ENCODE results near the gene MYLK2.

Gene MYLK2

DNA sequence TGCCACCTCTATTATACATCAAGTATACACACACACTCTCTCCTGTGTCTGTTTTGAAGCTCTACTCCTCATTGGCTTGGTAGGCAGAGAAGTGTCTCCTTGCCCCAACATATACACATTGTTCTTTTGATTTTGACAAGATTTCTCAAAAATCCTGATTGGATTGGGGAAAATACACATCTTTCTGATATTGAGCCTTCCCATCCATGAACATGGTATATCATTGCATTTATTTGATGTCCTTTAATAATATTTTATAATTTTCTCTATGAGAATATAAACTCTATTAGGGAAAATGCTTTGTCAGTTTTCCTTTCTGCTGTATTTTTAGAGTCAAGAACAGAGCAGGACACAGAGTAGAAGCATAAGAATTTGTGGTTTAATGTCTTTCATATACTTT is 58.5 kb downstream of the MYLK2 start:
- TF ChIP-seq, protein P1, sequence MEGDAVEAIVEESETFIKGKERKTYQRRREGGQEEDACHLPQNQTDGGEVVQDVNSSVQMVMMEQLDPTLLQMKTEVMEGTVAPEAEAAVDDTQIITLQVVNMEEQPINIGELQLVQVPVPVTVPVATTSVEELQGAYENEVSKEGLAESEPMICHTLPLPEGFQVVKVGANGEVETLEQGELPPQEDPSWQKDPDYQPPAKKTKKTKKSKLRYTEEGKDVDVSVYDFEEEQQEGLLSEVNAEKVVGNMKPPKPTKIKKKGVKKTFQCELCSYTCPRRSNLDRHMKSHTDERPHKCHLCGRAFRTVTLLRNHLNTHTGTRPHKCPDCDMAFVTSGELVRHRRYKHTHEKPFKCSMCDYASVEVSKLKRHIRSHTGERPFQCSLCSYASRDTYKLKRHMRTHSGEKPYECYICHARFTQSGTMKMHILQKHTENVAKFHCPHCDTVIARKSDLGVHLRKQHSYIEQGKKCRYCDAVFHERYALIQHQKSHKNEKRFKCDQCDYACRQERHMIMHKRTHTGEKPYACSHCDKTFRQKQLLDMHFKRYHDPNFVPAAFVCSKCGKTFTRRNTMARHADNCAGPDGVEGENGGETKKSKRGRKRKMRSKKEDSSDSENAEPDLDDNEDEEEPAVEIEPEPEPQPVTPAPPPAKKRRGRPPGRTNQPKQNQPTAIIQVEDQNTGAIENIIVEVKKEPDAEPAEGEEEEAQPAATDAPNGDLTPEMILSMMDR (IDR thresholded peaks at IDR 0.05; ENCODE audit: borderline replicate concordance, insufficient read depth, low read depth, low read length): no peak
- H3K4me3 ChIP-seq (ENCODE audit: low read depth, low read length): no peak overlapping the region

DNA sequence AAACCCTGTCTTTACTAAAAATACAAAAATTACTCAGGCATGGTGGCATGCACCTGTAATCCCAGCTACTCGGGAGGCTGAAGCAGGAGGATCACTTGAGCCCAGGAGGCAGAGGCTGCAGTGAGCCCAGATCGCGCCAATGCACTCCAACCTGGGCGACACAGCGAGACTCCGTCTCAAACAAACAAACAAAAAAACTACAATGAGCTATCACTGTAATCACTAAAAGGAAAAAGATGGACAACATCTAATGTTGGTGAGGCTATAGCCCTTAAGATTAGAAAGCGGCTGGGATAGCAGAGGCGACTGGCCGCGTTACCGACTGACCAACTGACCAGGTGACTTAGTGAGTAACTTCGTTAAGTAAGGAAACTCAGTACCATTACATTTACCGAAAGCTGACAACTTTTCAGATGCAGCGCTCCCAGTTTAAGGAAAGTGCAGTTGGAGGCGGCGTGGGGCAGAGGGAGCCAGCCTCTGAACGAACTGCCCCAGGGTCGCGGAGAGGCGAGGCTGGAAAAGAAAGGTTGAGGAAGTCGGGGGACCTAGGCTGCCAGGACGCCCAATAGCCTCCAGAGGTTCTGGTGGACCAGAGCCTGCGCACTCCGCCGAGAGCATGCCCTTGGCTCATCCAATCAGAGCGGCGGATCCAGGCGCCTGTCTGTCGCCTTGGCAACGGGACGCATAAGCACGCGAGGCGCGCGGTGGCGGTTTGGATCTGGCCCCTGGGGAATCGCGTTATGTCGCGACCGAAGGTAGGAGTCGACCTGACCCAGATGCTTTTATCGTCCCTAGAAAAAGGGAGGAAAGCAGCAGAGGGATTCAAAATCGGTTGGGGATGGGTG is 60.2 kb downstream of the MYLK2 start:
- TF ChIP-seq, protein P1 (IDR thresholded peaks at IDR 0.05; ENCODE audit: borderline replicate concordance, insufficient read depth, low read depth, low read length): no peak
- peak overlapping the region; percentile 47 for H3K4me3 ChIP-seq (ENCODE audit: low read depth, low read length)

DNA sequence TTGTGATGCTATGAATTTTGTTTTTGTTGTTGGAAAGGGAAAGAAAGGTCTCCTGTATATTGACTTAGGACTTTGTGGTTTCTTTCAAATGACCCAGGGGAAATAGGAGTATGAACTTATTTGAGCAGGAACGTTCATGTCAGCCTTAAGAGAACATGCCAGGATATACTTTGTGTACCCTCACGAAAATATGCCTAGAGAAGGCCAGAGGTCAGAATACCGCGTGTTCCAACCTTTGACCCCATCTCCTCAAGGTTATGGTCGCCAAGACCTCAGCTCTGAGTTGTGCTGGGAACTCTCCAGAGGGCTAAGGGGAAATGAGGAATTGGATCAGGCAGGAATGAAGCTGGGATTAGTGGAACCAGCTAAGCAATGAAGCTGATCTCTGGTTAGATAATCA is 62.8 kb downstream of the MYLK2 start:
- TF ChIP-seq, protein P1 (IDR thresholded peaks at IDR 0.05; ENCODE audit: borderline replicate concordance, insufficient read depth, low read depth, low read length): no peak

DNA sequence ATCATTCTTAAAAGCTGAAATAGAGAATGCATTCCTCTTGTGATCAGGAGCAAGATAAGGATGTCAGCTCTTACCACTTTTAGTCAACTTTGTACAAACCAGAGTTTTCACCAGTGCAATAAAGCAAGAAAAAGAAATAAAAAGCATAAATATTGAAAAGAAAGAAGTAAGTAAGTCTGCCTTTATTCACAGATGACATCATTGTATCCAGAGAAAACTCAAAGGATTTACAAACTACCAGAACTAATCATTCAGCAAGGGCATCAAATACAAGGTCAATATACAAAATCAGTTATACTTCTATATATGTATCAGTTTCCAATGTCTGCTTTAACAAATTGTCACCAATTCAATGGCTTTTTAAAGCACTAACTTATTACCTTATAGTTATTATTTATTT is 64.7 kb downstream of the MYLK2 start:
- TF ChIP-seq, protein P1 (IDR thresholded peaks at IDR 0.05; ENCODE audit: borderline replicate concordance, insufficient read depth, low read depth, low read length): no peak

More for the DNA sequence above, 62.8 kb downstream of the MYLK2 start:
- no peak overlapping the region for H3K4me3 ChIP-seq (ENCODE audit: low read depth, low read length)

More for the DNA sequence above, 64.7 kb downstream of the MYLK2 start:
- no peak overlapping the region for H3K4me3 ChIP-seq (ENCODE audit: low read depth, low read length)
